Fibroblast of skin of scalp (primary cell): ENCODE measurements around the gene ERCC6L.

Experiments
- DNase-seq: peaks from one replicate; pipeline ENCODE4 v3.0.0-alpha.2; 2013

Gene ERCC6L

GRCh38 chrX:72158773-72159172, 80.1 kb downstream of the ERCC6L start:
- no peak for DNase-seq
